Thyroid gland (tissue), 4 donors: ENCODE results near the gene ZYG11B. TPM values are rescaled to one million over a fixed set of nuclear protein-coding genes. Genes with fewer than 3 reads are reported as not detected.
A peak's percentile ranks its signal among the peaks of the same experiment; 100 is the strongest.
"Not testable (repeated sequence)": the region's sequence is repeated elsewhere in the genome, so short reads cannot be mapped to it uniquely, and the experiment has no call there.

Experiments
- DNase-seq, 2 donors: peaks; one replicate each; pipeline ENCODE4 v3.0.0-alpha.2; 2019
- H3K27ac ChIP-seq, 3 donors: fragments of 200-600 bp; sonication (generic); 1 replicate in 2 of 3; 2 replicates in 1 of 3; pipeline ENCODE4 v1.5.1; 2016 to 2019; ENCODE audit warnings: mild to moderate bottlenecking in 1 of 3, moderate library complexity in 1 of 3
- H3K27me3 ChIP-seq: fragments of 200-600 bp; sonication (generic); one replicate; pipeline ENCODE4 v1.5.1; 2019
- H3K36me3 ChIP-seq, 2 donors: fragments of 200-600 bp; sonication (generic); one replicate each; pipeline ENCODE4 v1.5.1; 2016 to 2019
- H3K4me1 ChIP-seq, 2 donors: fragments of 200-600 bp; sonication (generic); one replicate each; pipeline ENCODE4 v1.5.1; 2017 to 2019
- H3K4me3 ChIP-seq, 3 donors: fragments of 200-600 bp; sonication (generic); replicated peaks in 1 of 3; 1 replicate in 2 of 3; 2 replicates in 1 of 3; pipeline ENCODE4 v1.5.1; 2016; ENCODE audit warnings: mild to moderate bottlenecking in 1 of 3
- H3K9me3 ChIP-seq: fragments of 200-600 bp; sonication (generic); one replicate; pipeline ENCODE4 v1.5.1; 2017
- CTCF ChIP-seq, 6 experiments: fragments of 200-600 bp in 3 of 6; fragments of 450-650 bp in 3 of 6; sonication (generic) in 3 of 6; IDR thresholded peaks; one replicate each; pipeline ENCODE4 v1.5.1; 2016 to 2019; ENCODE audit warnings: antibody characterized with exemption in 6 of 6, mild to moderate bottlenecking in 2 of 6, inconsistent platforms in 1 of 6, moderate library complexity in 1 of 6
- POLR2A ChIP-seq, 2 donors: fragments of 450-650 bp; IDR thresholded peaks; one replicate each; pipeline ENCODE4 v1.6.1; 2017; ENCODE audit warnings: antibody characterized with exemption in 2 of 2, mild to moderate bottlenecking in 2 of 2, moderate library complexity in 1 of 2
- WGBS, 2 donors: methylation state at CpG; one replicate each; pipeline ENCODE4 v1.1.5; 2017; 5-methylcytosine and 5-hydroxymethylcytosine counted together
- intact Hi-C: fragments of 100-400 bp; cut with DNase I; formaldehyde crosslinking; loops from one replicate; pipeline ENCODE4 v1.15.1; 2023
- small RNA-seq: library from RNA; depleted of rRNA; stranded (forward); fragments of <200 nt; gene quantifications from one replicate; pipeline ENCODE3, GENCODE V24; 2016
- total RNA-seq, 4 donors: library from RNA; depleted of rRNA; stranded (reverse); fragments of >200 nt; gene quantifications; one replicate each; pipeline ENCODE4 v1.2.3, GENCODE V29; 2016

ZYG11B gene
- total RNA-seq, 4 donors from 2014 or later: 64.8 to 88.2 (median 82.2) TPM

- Histone ChIP-seq H3K27ac (peak overlapping the region in 2 of 3 donors; percentile 2 to 21), H3K36me3 (no peaks in the 10 kb centered on the region), H3K4me3 (no peak overlapping the region), H3K27me3 (no peaks in the 10 kb centered on the region), H3K4me1 (peaks cover 24% of the 10 kb centered on the region in 2 donors), H3K9me3 (no peaks in the 10 kb centered on the region)
- no peak for DNase-seq
- intact Hi-C loops: no loop called here
- WGBS, 2 donors: 88 to 92% methylated on average over 2 of the region's 2 CpGs
- TF ChIP-seq CTCF (IDR thresholded peaks at IDR 0.05) (no peak), POLR2A (IDR thresholded peaks at IDR 0.05) (no peak)
Observed at GRCh38 chr1:52862666-52863458, 136.6 kb downstream of the ZYG11B start.

- H3K9me3 ChIP-seq: no peaks in the 10 kb centered on the region
Observed at GRCh38 chr1:52867087-52867863, 141.0 kb downstream of the ZYG11B start.

GRCh38 chr1:52869727-52870126 is 143.5 kb downstream of the ZYG11B start:
- H3K9me3 ChIP-seq, H3K4me3 ChIP-seq, H3K27ac ChIP-seq, intact Hi-C loops, H3K36me3 ChIP-seq, H3K27me3 ChIP-seq, DNase-seq: not testable (repeated sequence)
- 91 to 95% methylated on average over 21 to 22 of the region's 29 CpGs for WGBS, 2 donors
- H3K4me1 ChIP-seq: peaks cover 7 to 11% of the 10 kb centered on the region in 2 donors

More at GRCh38 chr1:52867087-52867863, 141.0 kb downstream of the ZYG11B start:
- 22 to 50% methylated on average over 2 of the region's 2 CpGs for WGBS, 2 donors
- TF ChIP-seq CTCF (IDR thresholded peaks at IDR 0.05) (no peak), POLR2A (IDR thresholded peaks at IDR 0.05) (no peak)
- Histone ChIP-seq H3K27me3 (no peaks in the 10 kb centered on the region), H3K4me1 (peaks cover 11 to 16% of the 10 kb centered on the region in 2 donors), H3K4me3 (no peak overlapping the region), H3K27ac (peak overlapping the region; percentile 23 to 74 (median 68)), H3K36me3 (no peaks in the 10 kb centered on the region)
- no peak for DNase-seq
- intact Hi-C loops: no loop called here

- intact Hi-C loops: no loop called here
- no peak for TF ChIP-seq CTCF (IDR thresholded peaks at IDR 0.05)
- no peak for TF ChIP-seq POLR2A (IDR thresholded peaks at IDR 0.05)
- Histone ChIP-seq H3K36me3 (no peaks in the 10 kb centered on the region), H3K4me1 (peaks cover 24 to 39% of the 10 kb centered on the region in 2 donors), H3K9me3 (no peaks in the 10 kb centered on the region), H3K27ac (peak overlapping the region; percentile 73 to 84 (median 82)), H3K27me3 (no peaks in the 10 kb centered on the region), H3K4me3 (no peak overlapping the region)
- peak; percentile 69 to 77 for DNase-seq
- 33 to 35% methylated on average over 2 of the region's 2 CpGs for WGBS, 2 donors
Observed at GRCh38 chr1:52876843-52877242, 150.6 kb downstream of the ZYG11B start.

Small RNA genes within 50 kb of the gene (small RNA-seq; reads per million reads assigned to genes)
- not detected for gene RN7SL62P
- 0.28 reads per million for gene RNU2-30P
- gene RNU6-969P: not detected

Other genes with a start within 250 kb of the ZYG11B start
- gene TUT4, start 173.4 kb upstream of the ZYG11B start, total RNA-seq: 100 to 1,000 TPM in 3 of 4 donors, 10 to 100 TPM in 1; 90.5 to 169 (median 120) TPM
- 10 to 100 TPM; 15.7 to 77.9 (median 32.1) TPM for gene GPX7, start 124.1 kb upstream of the ZYG11B start, total RNA-seq
- gene SHISAL2A, start 93.3 kb upstream of the ZYG11B start, total RNA-seq: 1 to 10 TPM in 1 of 4 donors, under 1 TPM in 2, not detected in 1; 0.75 to 1.1 (median 0.94) TPM
- 10 to 100 TPM; 10.6 to 14.7 (median 11.5) TPM for gene COA7, start 28.1 kb upstream of the ZYG11B start, total RNA-seq
- gene ZYG11A, start 116.3 kb downstream of the ZYG11B start, total RNA-seq: 1 to 10 TPM; 4.0 to 9.3 (median 5.9) TPM
- gene ECHDC2, start 195.3 kb downstream of the ZYG11B start, total RNA-seq: 100 to 1,000 TPM; 153 to 217 (median 187) TPM
- gene SCP2, start 200.8 kb downstream of the ZYG11B start, total RNA-seq: 100 to 1,000 TPM; 114 to 181 (median 164) TPM